Measurements from ENCODE around the gene KIAA0232. TPM values are rescaled to one million over a fixed set of nuclear protein-coding genes. Genes with fewer than 3 reads are reported as not detected.

KIAA0232 gene
- total and polyA plus RNA-seq, 2 of the 8 experiments (the other 6 are each of a cell fraction or from before 2014, with no cell fraction given), result 5.6 to 23.3 TPM

GRCh38 chr4:6913350-6913905 is 130.9 kb downstream of the KIAA0232 start:
- H2BK120ac ChIP-seq (replicated peaks; ENCODE audit: low read depth, low read length), result no peak overlapping the region
- no peak overlapping the region for H4K91ac ChIP-seq (replicated peaks; ENCODE audit: insufficient read length, low read length)
- peaks cover 15% of the 10 kb centered on the region for H3K79me1 ChIP-seq (ENCODE audit: low read depth, low read length)
- H3K79me2 ChIP-seq (ENCODE audit: control insufficient read depth in 1 of 2, insufficient read depth in 2 of 2, low read length in 2 of 2), result peaks cover 0 to 60% of the 10 kb centered on the region in 2 experiments; a peak in 2 of 4 replicates
- H4K5ac ChIP-seq (ENCODE audit: insufficient read length, low read depth, low read length), result no peak overlapping the region
- ChIA-PET POLR2A (ENCODE audit: partially characterized antibody) (interaction anchor here (0.8 to 1.0 kb wide), 2 partner anchors 9 to 35 kb away, joined by 3 to 4 read pairs; no protein-coding TSS in a partner anchor), CTCF (ENCODE audit: partially characterized antibody) (interaction anchor here (0.8 to 9.7 kb wide), 11 partner anchors 11 to 158 kb away, joined by 3 to 56 read pairs (median 4); no protein-coding TSS in a partner anchor)
- peaks cover 4 to 38% (median 16%) of the 10 kb centered on the region in 4 experiments for H3K4me1 ChIP-seq (replicated peaks in 1 of 4; ENCODE audit: control insufficient read depth in 3 of 4, insufficient read depth in 4 of 4, low read length in 3 of 4)
- no peak overlapping the region for H2AFZ ChIP-seq (ENCODE audit: low read length)
- H2BK5ac ChIP-seq (ENCODE audit: low read depth, low read length), result no peak overlapping the region
- H3K4ac ChIP-seq (replicated peaks; ENCODE audit: insufficient read length, low read depth, low read length), result no peak overlapping the region
- H3K27ac ChIP-seq (ENCODE audit: low read depth, low read length), result no peak overlapping the region
- no peak overlapping the region for H3K4me2 ChIP-seq (ENCODE audit: insufficient read depth in 1 of 2, low read depth in 2 of 2, low read length in 2 of 2)
- no peak overlapping the region for H3K9ac ChIP-seq (replicated peaks in 1 of 4; ENCODE audit: extremely low read depth in 1 of 4, low read depth in 3 of 4, low read length in 3 of 4)
- H3K36me3 ChIP-seq (ENCODE audit: control insufficient read depth in 2 of 4, insufficient read depth in 4 of 4, low read length in 3 of 4), result no peaks in the 10 kb centered on the region
- no peak overlapping the region for H3K56ac ChIP-seq (replicated peaks; ENCODE audit: insufficient read length, low read depth, low read length)
- no peak overlapping the region for H3K23ac ChIP-seq (ENCODE audit: insufficient read length)
- H3K14ac ChIP-seq (ENCODE audit: insufficient read length), result no peak overlapping the region
- no peak overlapping the region for H2BK12ac ChIP-seq (ENCODE audit: low read depth, low read length)
- peaks cover 11% of the 10 kb centered on the region for H3K23me2 ChIP-seq (ENCODE audit: low read depth, low read length)
- no peak overlapping the region for H3K18ac ChIP-seq (ENCODE audit: extremely low read depth, low read length)
- H4K8ac ChIP-seq (ENCODE audit: extremely low read depth, insufficient read depth, low read length), result no peak overlapping the region
- no peak overlapping the region for H3K4me3 ChIP-seq (ENCODE audit: extremely low read depth in 1 of 4, insufficient read depth in 2 of 4, low read depth in 3 of 4, low read length in 4 of 4)
- H3K9me3 ChIP-seq (ENCODE audit: insufficient read depth in 2 of 2, low read depth in 1 of 2, low read length in 1 of 2), result no peaks in the 10 kb centered on the region
- FAIRE-seq (no peak), DNase-seq (ENCODE audit: low read depth in 1 of 2, low spot score in 2 of 2) (no peak)
- H3K27me3 ChIP-seq (replicated peaks in 1 of 4; ENCODE audit: control insufficient read depth in 3 of 4, extremely low read depth in 1 of 4, insufficient read depth in 3 of 4, low read length in 3 of 4), result peaks cover 0 to 12% (median 5%) of the 10 kb centered on the region in 4 experiments; a peak in 4 of 7 replicates
- H4K20me1 ChIP-seq (replicated peaks in 1 of 2; ENCODE audit: control insufficient read depth in 1 of 2, insufficient read depth in 2 of 2, low read length in 2 of 2), result peaks cover 14 to 33% of the 10 kb centered on the region in 2 experiments
- H2BK15ac ChIP-seq (ENCODE audit: low read length), result no peak overlapping the region
- WGBS, 2 experiments (ENCODE audit: extremely low coverage in 1 of 2, insufficient coverage in 1 of 2, insufficient read length in 1 of 2, insufficient replicate concordance in 2 of 2, low coverage in 1 of 2, low lambda C conversion rate in 2 of 2, missing lambda C conversion rate in 1 of 2), result 96% methylated on average over 6 of the region's 6 CpGs; no CpG with 5 or more reads in 1 of the 2 experiments
- no peak overlapping the region for H2AK5ac ChIP-seq (ENCODE audit: low read depth, low read length)
- no peak overlapping the region for H2BK20ac ChIP-seq (ENCODE audit: low read length)
- TF ChIP-seq RXRA (IDR thresholded peaks at IDR 0.05; ENCODE audit: insufficient read depth, low read depth, low read length), result no peak
- no peak for TF ChIP-seq ZNF274 (IDR thresholded peaks at IDR 0.05; ENCODE audit: borderline replicate concordance, extremely low read depth, low read length)
- no peak for TF ChIP-seq POLR2A (IDR thresholded peaks at IDR 0.05; ENCODE audit: control extremely low read depth in 1 of 2, low read depth in 2 of 2, low read length in 2 of 2)
- TF ChIP-seq EP300 (IDR thresholded peaks at IDR 0.05; ENCODE audit: borderline replicate concordance in 1 of 2, low read depth in 2 of 2, low read length in 2 of 2), result no peak
- no peak for TF ChIP-seq NRF1 (IDR thresholded peaks at IDR 0.05; ENCODE audit: low read depth, low read length)
- TF ChIP-seq KDM4A (IDR thresholded peaks at IDR 0.05; ENCODE audit: low read depth, low read length, severe bottlenecking), result no peak
- TF ChIP-seq CEBPB (IDR thresholded peaks at IDR 0.05; ENCODE audit: low read depth, low read length), result no peak
- no peak for TF ChIP-seq GTF2F1 (IDR thresholded peaks at IDR 0.05; ENCODE audit: borderline replicate concordance, low read depth, low read length)

Measured in H1 (cell line).